ENCODE results near the gene SRD5A3. TPM values are rescaled to one million over a fixed set of nuclear protein-coding genes. Genes with fewer than 3 reads are reported as not detected.
A peak's percentile ranks its signal among the peaks of the same experiment; 100 is the strongest.
"Not testable (repeated sequence)": the region's sequence is repeated elsewhere in the genome, so short reads cannot be mapped to it uniquely, and the experiment has no call there.

Gene SRD5A3
- total and polyA plus RNA-seq, 2 donors (not counting 3 experiments of a cell fraction or from before 2014, with no cell fraction given) = 23.6 to 24.3 TPM

GRCh38 chr4:55359397-55359916, 13.4 kb downstream of the SRD5A3 start:
- Histone ChIP-seq H3K9me3 (replicated peaks; ENCODE audit: control insufficient read depth, insufficient read depth, low read length) (no peaks in the 10 kb centered on the region), H2AFZ (ENCODE audit: low read depth, low read length) (no peak overlapping the region), H3K4me2 (ENCODE audit: insufficient read depth, low read length) (no peak overlapping the region), H3K9ac (replicated peaks; ENCODE audit: extremely low read depth, insufficient read depth, low read length) (peak overlapping the region; percentile 19), H3K27ac (ENCODE audit: insufficient read depth, low read depth, low read length) (peak overlapping the region; percentile 57), H3K36me3 (ENCODE audit: control insufficient read depth in 2 of 2, extremely low read depth in 1 of 2, insufficient read depth in 2 of 2, low read length in 2 of 2) (no peaks in the 10 kb centered on the region), H3K27me3 (ENCODE audit: control insufficient read depth in 2 of 2, insufficient read depth in 2 of 2, low read length in 2 of 2) (no peaks in the 10 kb centered on the region), H3K79me2 (ENCODE audit: control insufficient read depth, insufficient read depth, low read length) (no peaks in the 10 kb centered on the region), H3K9me1 (replicated peaks; ENCODE audit: control insufficient read depth, extremely low read depth, insufficient read depth, low read length) (no peaks in the 10 kb centered on the region), H3K4me3 (replicated peaks in 1 of 3; ENCODE audit: insufficient read depth in 1 of 3, low read depth in 1 of 3, low read length in 3 of 3) (no peak overlapping the region), H3K4me1 (ENCODE audit: control insufficient read depth, extremely low read depth, insufficient read depth, low read length) (peaks cover 19% of the 10 kb centered on the region), H4K20me1 (replicated peaks; ENCODE audit: control insufficient read depth, extremely low read depth, insufficient read depth, low read length) (no peaks in the 10 kb centered on the region)
- DNase-seq (ENCODE audit: low read depth, low spot score) = no peak
- TF ChIP-seq MAX (IDR thresholded peaks at IDR 0.05; ENCODE audit: insufficient read depth, insufficient read length) (no peak), MYC (IDR thresholded peaks at IDR 0.05; ENCODE audit: low read depth, low read length) (no peak), EZH2 (IDR thresholded peaks at IDR 0.05; ENCODE audit: borderline replicate concordance, low read depth, low read length, severe bottlenecking) (no peak), POLR2AphosphoS5 (IDR thresholded peaks at IDR 0.05; ENCODE audit: insufficient read depth, low read depth, low read length) (no peak), GATA2 (IDR thresholded peaks at IDR 0.05; ENCODE audit: insufficient read depth, insufficient read length, low read depth, low read length) (no peak), JUN (IDR thresholded peaks at IDR 0.05; ENCODE audit: borderline replicate concordance, insufficient read depth, insufficient read length, low read depth) (no peak), POLR2A (IDR thresholded peaks at IDR 0.05; ENCODE audit: low read depth, low read length) (no peak), CTCF (IDR thresholded peaks at IDR 0.05; ENCODE audit: extremely low read depth in 1 of 2, insufficient read depth in 1 of 2, low read depth in 1 of 2, low read length in 2 of 2) (no peak), FOS (IDR thresholded peaks at IDR 0.05; ENCODE audit: borderline replicate concordance, insufficient read depth, low read length) (no peak)
- ChIA-PET POLR2A (interaction anchor here (0.7 kb wide), 1 partner anchor 353 kb away, joined by 3 read pairs; no protein-coding TSS in a partner anchor), CTCF (interaction anchor here (0.6 to 1.8 kb wide), 4 partner anchors 13 to 388 kb away, joined by 3 to 7 read pairs (median 4); partner anchors contain the start of gene SRD5A3)
- no peak for FAIRE-seq
- dilution Hi-C loops (cut with MboI; ENCODE audit: extremely low pct_ligation_motif_present, low sequenced_read_pairs) (no loop called here), intact Hi-C loops (cut with micrococcal nuclease) (no loop called here)
- BruUV-seq (replicated peaks) = TSS peak; percentile 24

GRCh38 chr4:55362938-55363337, 16.9 kb downstream of the SRD5A3 start:
- H3K9me3 ChIP-seq (replicated peaks; ENCODE audit: control insufficient read depth, insufficient read depth, low read length); dilution Hi-C loops (cut with MboI; ENCODE audit: extremely low pct_ligation_motif_present, low sequenced_read_pairs); H3K27me3 ChIP-seq (ENCODE audit: control insufficient read depth in 2 of 2, insufficient read depth in 2 of 2, low read length in 2 of 2); FAIRE-seq; H2AFZ ChIP-seq (ENCODE audit: low read depth, low read length); H3K27ac ChIP-seq (ENCODE audit: insufficient read depth, low read depth, low read length); POLR2A ChIA-PET; H3K9me1 ChIP-seq (replicated peaks; ENCODE audit: control insufficient read depth, extremely low read depth, insufficient read depth, low read length); H3K4me2 ChIP-seq (ENCODE audit: insufficient read depth, low read length); H4K20me1 ChIP-seq (replicated peaks; ENCODE audit: control insufficient read depth, extremely low read depth, insufficient read depth, low read length); DNase-seq (ENCODE audit: low read depth, low spot score); BruUV-seq (replicated peaks); H3K4me3 ChIP-seq (replicated peaks in 1 of 3; ENCODE audit: insufficient read depth in 1 of 3, low read depth in 1 of 3, low read length in 3 of 3); H3K9ac ChIP-seq (replicated peaks; ENCODE audit: extremely low read depth, insufficient read depth, low read length); H3K36me3 ChIP-seq (ENCODE audit: control insufficient read depth in 2 of 2, extremely low read depth in 1 of 2, insufficient read depth in 2 of 2, low read length in 2 of 2); H3K79me2 ChIP-seq (ENCODE audit: control insufficient read depth, insufficient read depth, low read length): not testable (repeated sequence)
- H3K4me1 ChIP-seq (ENCODE audit: control insufficient read depth, extremely low read depth, insufficient read depth, low read length) = peaks cover 24% of the 10 kb centered on the region
- intact Hi-C loops (cut with micrococcal nuclease) = loop anchor here (5.0 kb wide), 1 partner anchor 34 kb away; the partner anchor contains the start of gene TMEM165
- CTCF ChIA-PET = interaction anchor here (0.8 to 3.3 kb wide), 2 partner anchors 23 to 55 kb away, joined by 3 to 9 read pairs; no protein-coding TSS in a partner anchor
